HepG2 (cell line): ENCODE data around the gene AJM1. TPM values are rescaled to one million over a fixed set of nuclear protein-coding genes. Genes with fewer than 3 reads are reported as not detected.

Experiments
- BCL3 ChIP-seq: sonication (generic); formaldehyde crosslinking; IDR thresholded peaks from 2 replicates; pipeline ENCODE4 v1.5.1; 2020; ENCODE audit warnings: mild to moderate bottlenecking, missing genetic modification reagents, moderate library complexity
- IKZF4 ChIP-seq: sonication (generic); formaldehyde crosslinking; IDR thresholded peaks from 2 replicates; pipeline ENCODE4 v1.5.1; 2020; ENCODE audit warnings: borderline replicate concordance, mild to moderate bottlenecking, low read depth, missing genetic modification reagents; ENCODE audit errors: not compliant biosample characterization
- NFYC ChIP-seq: IDR thresholded peaks from 2 replicates; pipeline ENCODE4 v1.6.1; 2016; ENCODE audit warnings: missing genetic modification reagents, missing compliant biosample characterization
- POLR2AphosphoS5 ChIP-seq: IDR thresholded peaks from 2 replicates; pipeline ENCODE4 v1.6.1; 2012; ENCODE audit warnings: low read depth, low read length
- TEAD2 ChIP-seq: sonication (generic); formaldehyde crosslinking; IDR thresholded peaks from 2 replicates; pipeline ENCODE4 v1.9.0; 2021; ENCODE audit warnings: missing genetic modification reagents
- THAP9 ChIP-seq: sonication (generic); formaldehyde crosslinking; IDR thresholded peaks from 2 replicates; pipeline ENCODE4; 2020; ENCODE audit warnings: missing genetic modification reagents, mild to moderate bottlenecking, borderline replicate concordance
- THRA ChIP-seq: sonication (generic); formaldehyde crosslinking; IDR thresholded peaks from 2 replicates; pipeline ENCODE4 v1.4.0; 2020; ENCODE audit warnings: missing genetic modification reagents, borderline replicate concordance
- U2AF2 ChIP-seq: fragments of 200-400 bp; formaldehyde crosslinking; IDR thresholded peaks from 2 replicates; pipeline ENCODE4 v1.6.1; 2017; ENCODE audit warnings: low read depth, mild to moderate bottlenecking, low read length
- ZFP90 ChIP-seq: sonication (generic); formaldehyde crosslinking; IDR thresholded peaks from 2 replicates; pipeline ENCODE4 v1.8.0; 2022; ENCODE audit warnings: missing genetic modification reagents, mild to moderate bottlenecking, inconsistent platforms, borderline replicate concordance
- ZNF235 ChIP-seq: sonication (generic); formaldehyde crosslinking; IDR thresholded peaks from 2 replicates; pipeline ENCODE4 v1.8.1; 2023; ENCODE audit warnings: mild to moderate bottlenecking, missing genetic modification reagents, borderline replicate concordance
- ZNF256 ChIP-seq: sonication (generic); formaldehyde crosslinking; conservative IDR thresholded peaks from 2 replicates; pipeline ENCODE4 v1.4.0; 2020; ENCODE audit warnings: missing genetic modification reagents
- ZNF556 ChIP-seq: sonication (generic); formaldehyde crosslinking; IDR thresholded peaks from 2 replicates; pipeline ENCODE4 v1.4.0; 2020; ENCODE audit warnings: mild to moderate bottlenecking, missing genetic modification reagents, borderline replicate concordance
- ZNF589 ChIP-seq: sonication (generic); formaldehyde crosslinking; conservative IDR thresholded peaks from 2 replicates; pipeline ENCODE4 v1.8.0; 2022; ENCODE audit warnings: mild to moderate bottlenecking, moderate library complexity, missing genetic modification reagents
- ZNF883 ChIP-seq: sonication (generic); formaldehyde crosslinking; IDR thresholded peaks from 2 replicates; pipeline ENCODE4 v1.5.1; 2020; ENCODE audit warnings: mild to moderate bottlenecking, missing genetic modification reagents; ENCODE audit errors: not compliant biosample characterization
- ZSCAN31 ChIP-seq: sonication (generic); formaldehyde crosslinking; IDR thresholded peaks from 2 replicates; pipeline ENCODE4 v1.5.0; 2020; ENCODE audit warnings: low read depth, mild to moderate bottlenecking, missing genetic modification reagents
- polyA plus RNA-seq, 8 experiments: library from polyadenylated mRNA; depleted of rRNA in 3 of 8; stranded (reverse) in 7 of 8; unstranded in 1 of 8; fragments of >200 nt; fragmentation: Illumina TruSeq in 4 of 8; extraction: Trizol in 4 of 8; gene quantifications; 2 replicates each; pipeline versions ENCODE4 v1.2.1 to v1.2.3, GENCODE V29; 2011 to 2016; ENCODE audit warnings: low read depth in 4 of 8, missing spikeins in 1 of 8, mixed read lengths in 1 of 8; ENCODE audit not compliant: insufficient read depth in 1 of 8
- total RNA-seq, 5 experiments: library from RNA; depleted of rRNA; stranded (reverse); fragments of >200 nt; fragmentation: Illumina TruSeq; extraction: Trizol; gene quantifications; 2 replicates each; pipeline ENCODE4 v1.2.3, GENCODE V29; 2016; ENCODE audit warnings: low read depth in 1 of 5
- TF ChIP-seq, protein P1 (sequence below): sonication (generic); formaldehyde crosslinking; IDR thresholded peaks from 2 replicates; pipeline ENCODE4 v1.9.0; 2022; ENCODE audit warnings: missing genetic modification reagents, mild to moderate bottlenecking, borderline replicate concordance
- TF ChIP-seq, protein P2 (sequence below): sonication (generic); formaldehyde crosslinking; IDR thresholded peaks from 2 replicates; pipeline ENCODE4 v1.8.0; 2022; ENCODE audit warnings: mild to moderate bottlenecking, missing genetic modification reagents

AJM1 gene
- total and polyA plus RNA-seq, 2 of the 13 experiments (the other 11 are each of a cell fraction or from before 2014, with no cell fraction given): 1.1 to 1.2 TPM

DNA sequence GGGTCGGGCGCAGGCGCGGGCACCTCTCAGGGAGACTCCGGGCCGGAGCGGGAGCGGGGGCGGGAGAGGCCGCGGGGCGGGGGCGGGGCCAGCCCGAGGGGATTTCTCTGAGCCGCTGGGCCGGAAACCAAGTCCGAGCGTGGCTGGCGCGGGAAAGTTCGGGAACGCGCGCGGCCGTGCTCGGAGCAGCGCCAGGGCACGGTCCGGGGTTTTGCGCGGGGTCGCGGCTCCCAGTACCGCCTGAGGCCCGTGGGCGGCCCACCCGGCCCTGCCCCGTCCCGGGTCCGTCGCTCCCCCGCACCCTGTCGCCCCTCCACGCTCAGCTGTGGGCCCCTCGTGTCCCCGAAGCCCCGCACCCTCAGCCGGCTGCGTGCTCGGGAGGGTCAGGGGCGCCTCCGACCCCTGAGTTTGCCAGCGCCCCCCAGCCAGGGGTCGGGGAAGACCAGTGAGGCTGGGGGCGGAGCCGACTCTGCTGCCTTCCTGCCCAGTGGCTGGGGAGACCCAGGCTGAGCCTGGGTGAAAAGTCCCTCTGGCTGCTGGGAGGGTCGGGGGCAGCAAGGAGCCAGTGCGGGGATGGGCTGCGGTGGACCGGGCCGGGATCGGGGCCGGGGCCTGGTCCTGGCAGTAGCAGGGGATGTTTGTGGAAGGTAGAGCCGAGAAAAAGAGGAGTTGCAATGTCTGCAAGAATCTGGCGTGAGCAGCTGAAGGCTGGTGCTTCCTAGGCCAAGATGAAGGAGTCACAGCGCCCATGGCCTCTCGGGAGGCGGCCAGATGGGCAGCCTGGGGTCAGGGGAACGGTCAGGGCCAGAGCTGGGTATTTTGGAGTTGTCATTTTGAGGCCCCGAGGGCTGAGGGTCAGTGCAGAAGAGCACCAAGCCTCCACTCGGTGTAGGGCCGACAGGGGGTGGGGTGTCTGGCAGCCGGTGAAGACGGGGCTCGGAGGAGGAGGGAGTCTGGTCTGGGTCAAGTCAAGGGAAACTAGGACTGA is 44.6 kb downstream of the AJM1 start (continued):
- TF ChIP-seq THAP9 (CRISPR knock-in tag) (0 out of 2 replicates have a peak, but pooled peaks have one; percentile 52), ZNF589 (0 out of 2 replicates have a peak, but pooled peaks have one; percentile 34), U2AF2 (no peak), ZFP90 (CRISPR knock-in tag) (0 out of 2 replicates have a peak, but pooled peaks have one; percentile 28), TEAD2 (CRISPR knock-in tag) (no peak), BCL3 (peak; percentile 43; the same call in 1 of the 2 replicates), IKZF4 (CRISPR knock-in tag) (peak; percentile 40), ZNF883 (CRISPR knock-in tag) (peak; percentile 69), ZNF235 (CRISPR knock-in tag) (peak; percentile 49; the same call in 1 of the 2 replicates), ZSCAN31 (CRISPR knock-in tag) (0 out of 2 replicates have a peak, but pooled peaks have one; percentile 4), THRA (CRISPR knock-in tag) (peak; percentile 41; the same call in 1 of the 2 replicates), ZNF556 (peak; percentile 79), NFYC (CRISPR knock-in tag) (0 out of 2 replicates have a peak, but pooled peaks have one; percentile 14), POLR2AphosphoS5 (peak; percentile 6; the same call in 1 of the 2 replicates), ZNF256 (CRISPR knock-in tag) (0 out of 2 replicates have a peak, but pooled peaks have one; percentile 49)
- TF ChIP-seq, protein P1, sequence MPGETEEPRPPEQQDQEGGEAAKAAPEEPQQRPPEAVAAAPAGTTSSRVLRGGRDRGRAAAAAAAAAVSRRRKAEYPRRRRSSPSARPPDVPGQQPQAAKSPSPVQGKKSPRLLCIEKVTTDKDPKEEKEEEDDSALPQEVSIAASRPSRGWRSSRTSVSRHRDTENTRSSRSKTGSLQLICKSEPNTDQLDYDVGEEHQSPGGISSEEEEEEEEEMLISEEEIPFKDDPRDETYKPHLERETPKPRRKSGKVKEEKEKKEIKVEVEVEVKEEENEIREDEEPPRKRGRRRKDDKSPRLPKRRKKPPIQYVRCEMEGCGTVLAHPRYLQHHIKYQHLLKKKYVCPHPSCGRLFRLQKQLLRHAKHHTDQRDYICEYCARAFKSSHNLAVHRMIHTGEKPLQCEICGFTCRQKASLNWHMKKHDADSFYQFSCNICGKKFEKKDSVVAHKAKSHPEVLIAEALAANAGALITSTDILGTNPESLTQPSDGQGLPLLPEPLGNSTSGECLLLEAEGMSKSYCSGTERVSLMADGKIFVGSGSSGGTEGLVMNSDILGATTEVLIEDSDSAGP (CRISPR knock-in tag): peak; percentile 25; the same call in 1 of the 2 replicates
- TF ChIP-seq, protein P2, sequence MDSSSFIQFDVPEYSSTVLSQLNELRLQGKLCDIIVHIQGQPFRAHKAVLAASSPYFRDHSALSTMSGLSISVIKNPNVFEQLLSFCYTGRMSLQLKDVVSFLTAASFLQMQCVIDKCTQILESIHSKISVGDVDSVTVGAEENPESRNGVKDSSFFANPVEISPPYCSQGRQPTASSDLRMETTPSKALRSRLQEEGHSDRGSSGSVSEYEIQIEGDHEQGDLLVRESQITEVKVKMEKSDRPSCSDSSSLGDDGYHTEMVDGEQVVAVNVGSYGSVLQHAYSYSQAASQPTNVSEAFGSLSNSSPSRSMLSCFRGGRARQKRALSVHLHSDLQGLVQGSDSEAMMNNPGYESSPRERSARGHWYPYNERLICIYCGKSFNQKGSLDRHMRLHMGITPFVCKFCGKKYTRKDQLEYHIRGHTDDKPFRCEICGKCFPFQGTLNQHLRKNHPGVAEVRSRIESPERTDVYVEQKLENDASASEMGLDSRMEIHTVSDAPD: peak; percentile 27; the same call in 1 of the 2 replicates
